Measurements from ENCODE around the gene ANXA11.
"Not testable (repeated sequence)": the region's sequence is repeated elsewhere in the genome, so short reads cannot be mapped to it uniquely, and the experiment has no call there.

DNA sequence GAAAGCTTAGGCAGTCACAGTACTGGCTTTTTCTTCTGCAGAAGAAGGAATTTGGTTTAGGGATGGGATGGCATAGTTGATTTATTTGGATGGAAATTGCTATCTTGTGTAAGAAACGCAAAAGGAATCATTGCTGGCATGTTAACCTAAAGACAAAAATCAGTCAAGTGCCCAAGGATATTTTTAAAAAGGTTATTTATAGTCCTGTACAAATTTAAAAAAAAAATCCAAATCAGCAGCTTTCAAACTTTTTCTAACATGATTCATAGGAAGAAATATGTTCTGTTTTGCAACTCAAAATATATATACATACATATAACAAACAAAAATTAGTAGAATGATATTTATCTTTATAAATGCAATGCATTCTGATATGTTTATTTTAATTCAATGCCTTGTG lies 28.5 kb upstream of the ANXA11 start:
- TF ChIP-seq, protein P1, sequence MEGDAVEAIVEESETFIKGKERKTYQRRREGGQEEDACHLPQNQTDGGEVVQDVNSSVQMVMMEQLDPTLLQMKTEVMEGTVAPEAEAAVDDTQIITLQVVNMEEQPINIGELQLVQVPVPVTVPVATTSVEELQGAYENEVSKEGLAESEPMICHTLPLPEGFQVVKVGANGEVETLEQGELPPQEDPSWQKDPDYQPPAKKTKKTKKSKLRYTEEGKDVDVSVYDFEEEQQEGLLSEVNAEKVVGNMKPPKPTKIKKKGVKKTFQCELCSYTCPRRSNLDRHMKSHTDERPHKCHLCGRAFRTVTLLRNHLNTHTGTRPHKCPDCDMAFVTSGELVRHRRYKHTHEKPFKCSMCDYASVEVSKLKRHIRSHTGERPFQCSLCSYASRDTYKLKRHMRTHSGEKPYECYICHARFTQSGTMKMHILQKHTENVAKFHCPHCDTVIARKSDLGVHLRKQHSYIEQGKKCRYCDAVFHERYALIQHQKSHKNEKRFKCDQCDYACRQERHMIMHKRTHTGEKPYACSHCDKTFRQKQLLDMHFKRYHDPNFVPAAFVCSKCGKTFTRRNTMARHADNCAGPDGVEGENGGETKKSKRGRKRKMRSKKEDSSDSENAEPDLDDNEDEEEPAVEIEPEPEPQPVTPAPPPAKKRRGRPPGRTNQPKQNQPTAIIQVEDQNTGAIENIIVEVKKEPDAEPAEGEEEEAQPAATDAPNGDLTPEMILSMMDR (IDR thresholded peaks at IDR 0.05; ENCODE audit: poor library complexity): not testable (repeated sequence)
- not testable (repeated sequence) for TF ChIP-seq EZH2 (IDR thresholded peaks at IDR 0.05; ENCODE audit: borderline replicate concordance); EZH2phosphoT487 (IDR thresholded peaks at IDR 0.05; ENCODE audit: low read depth, severe bottlenecking, unreplicated experiment)

Data from hepatocyte (in vitro differentiated cells).